Measurements from ENCODE around the gene MTARC1. TPM values are rescaled to one million over a fixed set of nuclear protein-coding genes. Genes with fewer than 3 reads are reported as not detected.

The MTARC1 gene
- total and polyA plus RNA-seq, 2 of the 4 experiments (the other 2 are of a cell fraction): 0.18 to 0.55 TPM

DNA sequence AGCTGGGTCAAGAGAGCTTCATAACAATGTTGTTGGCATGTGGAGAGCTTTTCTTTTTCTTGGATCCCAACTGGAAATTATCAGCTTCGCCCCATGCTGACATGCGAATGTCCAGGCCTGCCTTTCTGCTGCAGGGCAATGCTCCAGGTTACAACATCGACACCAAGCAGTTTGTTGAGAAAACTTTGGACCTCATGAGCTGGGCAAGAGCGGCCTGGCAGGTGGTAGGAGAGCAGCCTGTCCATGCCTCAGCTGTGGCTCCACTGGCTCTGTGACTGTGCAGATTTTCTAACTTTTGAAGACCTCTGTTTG is 41.4 kb downstream of the MTARC1 start:
- Histone ChIP-seq H3K4me3 (ENCODE audit: insufficient read depth, low read depth, low read length) (no peak overlapping the region), H3K4me1 (ENCODE audit: control insufficient read depth, insufficient read depth, low read length) (peaks cover 16% of the 10 kb centered on the region), H2BK5ac (ENCODE audit: low read depth, low read length, poor library complexity, severe bottlenecking) (no peak overlapping the region), H3K27me3 (ENCODE audit: control insufficient read depth, insufficient read depth, low read length) (peaks cover 4% of the 10 kb centered on the region), H2AK9ac (replicated peaks; ENCODE audit: low read depth, low read length, poor library complexity) (no peak overlapping the region), H3K36me3 (ENCODE audit: control insufficient read depth, insufficient read depth, low read length) (no peaks in the 10 kb centered on the region), H3K79me1 (ENCODE audit: low read depth in 1 of 2, low read length in 2 of 2) (no peaks in the 10 kb centered on the region), H3K9me3 (ENCODE audit: control insufficient read depth, insufficient read depth, low read length) (peaks cover 3% of the 10 kb centered on the region; the same call in 1 of the 2 replicates), H3K27ac (ENCODE audit: insufficient read depth, low read length) (no peak overlapping the region), H4K8ac (ENCODE audit: low read depth in 2 of 2, low read length in 2 of 2) (no peak overlapping the region), H3K18ac (ENCODE audit: low read depth, low read length) (no peak overlapping the region), H3K56ac (ENCODE audit: extremely low read depth, insufficient read depth, low read length) (no peak overlapping the region), H2AFZ (replicated peaks; ENCODE audit: low read length, poor library complexity) (no peak overlapping the region), H3K23ac (ENCODE audit: low read depth, low read length) (no peak overlapping the region), H3K4me2 (ENCODE audit: low read depth, low read length) (no peak overlapping the region), H3K9me1 (ENCODE audit: insufficient read depth, low read length) (no peaks in the 10 kb centered on the region), H3K9ac (ENCODE audit: low read depth, low read length) (no peak overlapping the region), H3K14ac (replicated peaks; ENCODE audit: low read depth, low read length) (no peak overlapping the region), H4K91ac (ENCODE audit: insufficient read depth, low read depth, low read length) (no peak overlapping the region), H4K5ac (ENCODE audit: low read depth, low read length) (no peak overlapping the region; the same call in 1 of the 2 replicates), H2BK15ac (ENCODE audit: low read depth, low read length) (no peak overlapping the region), H2BK120ac (ENCODE audit: low read depth, low read length) (no peak overlapping the region), H2BK20ac (ENCODE audit: low read depth, low read length) (no peak overlapping the region), H3K4ac (ENCODE audit: low read depth, low read length) (no peak overlapping the region), H4K20me1 (ENCODE audit: insufficient read depth, low read length) (no peaks in the 10 kb centered on the region), H2AK5ac (ENCODE audit: low read depth, low read length) (no peak overlapping the region)
- DNase-seq: no peak
- intact Hi-C loops (cut with micrococcal nuclease): no loop called here
- no peak for ATAC-seq (ENCODE audit: low read depth)
- TF ChIP-seq RFX5 (IDR thresholded peaks at IDR 0.05; ENCODE audit: low read depth, low read length) (no peak), POLR2A (IDR thresholded peaks at IDR 0.05; ENCODE audit: low read depth, low read length) (no peak), RCOR1 (IDR thresholded peaks at IDR 0.05; ENCODE audit: insufficient replicate concordance, low read length) (no peak), SMC3 (IDR thresholded peaks at IDR 0.05; ENCODE audit: low read depth, low read length) (no peak), MXI1 (IDR thresholded peaks at IDR 0.05; ENCODE audit: borderline replicate concordance, low read depth, low read length) (no peak), MAZ (IDR thresholded peaks at IDR 0.05; ENCODE audit: borderline replicate concordance, low read depth, low read length) (no peak), CEBPB (IDR thresholded peaks at IDR 0.05; ENCODE audit: low read depth, low read length) (no peak), FOS (IDR thresholded peaks at IDR 0.05; ENCODE audit: low read depth, low read length) (no peak), BHLHE40 (IDR thresholded peaks at IDR 0.05; ENCODE audit: low read depth, low read length) (no peak), NFE2L2 (IDR thresholded peaks at IDR 0.05; ENCODE audit: low read depth, low read length) (no peak), RAD21 (IDR thresholded peaks at IDR 0.05; ENCODE audit: low read length) (no peak), MAFK (IDR thresholded peaks at IDR 0.05; ENCODE audit: low read depth, low read length) (no peak), CHD1 (IDR thresholded peaks at IDR 0.05; ENCODE audit: low read depth, low read length) (no peak)
- TF ChIP-seq, protein P1, sequence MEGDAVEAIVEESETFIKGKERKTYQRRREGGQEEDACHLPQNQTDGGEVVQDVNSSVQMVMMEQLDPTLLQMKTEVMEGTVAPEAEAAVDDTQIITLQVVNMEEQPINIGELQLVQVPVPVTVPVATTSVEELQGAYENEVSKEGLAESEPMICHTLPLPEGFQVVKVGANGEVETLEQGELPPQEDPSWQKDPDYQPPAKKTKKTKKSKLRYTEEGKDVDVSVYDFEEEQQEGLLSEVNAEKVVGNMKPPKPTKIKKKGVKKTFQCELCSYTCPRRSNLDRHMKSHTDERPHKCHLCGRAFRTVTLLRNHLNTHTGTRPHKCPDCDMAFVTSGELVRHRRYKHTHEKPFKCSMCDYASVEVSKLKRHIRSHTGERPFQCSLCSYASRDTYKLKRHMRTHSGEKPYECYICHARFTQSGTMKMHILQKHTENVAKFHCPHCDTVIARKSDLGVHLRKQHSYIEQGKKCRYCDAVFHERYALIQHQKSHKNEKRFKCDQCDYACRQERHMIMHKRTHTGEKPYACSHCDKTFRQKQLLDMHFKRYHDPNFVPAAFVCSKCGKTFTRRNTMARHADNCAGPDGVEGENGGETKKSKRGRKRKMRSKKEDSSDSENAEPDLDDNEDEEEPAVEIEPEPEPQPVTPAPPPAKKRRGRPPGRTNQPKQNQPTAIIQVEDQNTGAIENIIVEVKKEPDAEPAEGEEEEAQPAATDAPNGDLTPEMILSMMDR (conservative IDR thresholded peaks at IDR 0.05; ENCODE audit: low read depth, low read length): no peak
- TF ChIP-seq, protein P2, sequence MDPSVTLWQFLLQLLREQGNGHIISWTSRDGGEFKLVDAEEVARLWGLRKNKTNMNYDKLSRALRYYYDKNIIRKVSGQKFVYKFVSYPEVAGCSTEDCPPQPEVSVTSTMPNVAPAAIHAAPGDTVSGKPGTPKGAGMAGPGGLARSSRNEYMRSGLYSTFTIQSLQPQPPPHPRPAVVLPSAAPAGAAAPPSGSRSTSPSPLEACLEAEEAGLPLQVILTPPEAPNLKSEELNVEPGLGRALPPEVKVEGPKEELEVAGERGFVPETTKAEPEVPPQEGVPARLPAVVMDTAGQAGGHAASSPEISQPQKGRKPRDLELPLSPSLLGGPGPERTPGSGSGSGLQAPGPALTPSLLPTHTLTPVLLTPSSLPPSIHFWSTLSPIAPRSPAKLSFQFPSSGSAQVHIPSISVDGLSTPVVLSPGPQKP (IDR thresholded peaks at IDR 0.05; ENCODE audit: borderline replicate concordance, low read depth, low read length): no peak
- TF ChIP-seq, protein P3, sequence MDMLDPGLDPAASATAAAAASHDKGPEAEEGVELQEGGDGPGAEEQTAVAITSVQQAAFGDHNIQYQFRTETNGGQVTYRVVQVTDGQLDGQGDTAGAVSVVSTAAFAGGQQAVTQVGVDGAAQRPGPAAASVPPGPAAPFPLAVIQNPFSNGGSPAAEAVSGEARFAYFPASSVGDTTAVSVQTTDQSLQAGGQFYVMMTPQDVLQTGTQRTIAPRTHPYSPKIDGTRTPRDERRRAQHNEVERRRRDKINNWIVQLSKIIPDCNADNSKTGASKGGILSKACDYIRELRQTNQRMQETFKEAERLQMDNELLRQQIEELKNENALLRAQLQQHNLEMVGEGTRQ (IDR thresholded peaks at IDR 0.05; ENCODE audit: low read depth, low read length): no peak
- POLR2A ChIA-PET (ENCODE audit: unreplicated experiment): no interaction called here
- in situ Hi-C loops (cut with MboI; ENCODE audit: low sequenced_read_pairs): no loop called here
- dilution Hi-C loops (cut with HindIII; ENCODE audit: low sequenced_read_pairs, unreplicated experiment): no loop called here
- BruUV-seq (replicated peaks): no TSS peak
- CTCF ChIA-PET: no interaction called here
- WGBS, 2 experiments (ENCODE audit: extremely low coverage in 2 of 2, insufficient read length in 1 of 2): no CpG with 5 or more reads among the region's 4 CpGs

Measured in IMR-90 (cell line).